ENCODE data around the gene PDE4D.

Gene PDE4D

DNA sequence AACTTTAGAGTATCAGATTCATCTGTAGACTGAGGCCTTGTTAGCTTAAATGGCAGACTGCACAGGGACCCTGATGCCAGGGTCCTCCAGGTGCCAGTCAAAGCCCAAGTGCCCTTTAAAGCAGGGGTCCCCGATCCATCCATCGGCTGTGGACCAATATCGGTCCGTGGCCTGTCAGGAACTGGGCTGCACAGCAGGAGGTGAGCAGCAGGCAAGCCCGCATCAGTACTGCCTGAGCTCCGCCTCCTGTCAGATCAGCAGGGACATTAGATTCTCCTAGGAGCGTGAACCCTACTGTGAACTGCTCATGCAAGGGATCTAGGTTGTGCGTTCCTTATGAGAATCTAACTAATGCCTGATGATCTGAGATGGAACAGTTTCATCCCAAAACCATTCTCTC lies 907.2 kb downstream of the PDE4D start:
- Histone ChIP-seq H3K27me3 (ENCODE audit: low read depth, low read length) (no peaks in the 10 kb centered on the region), H3K9me3 (ENCODE audit: control insufficient read depth in 1 of 2, low read length in 2 of 2) (no peaks in the 10 kb centered on the region), H3K36me3 (ENCODE audit: control insufficient read depth in 1 of 2, insufficient read depth in 2 of 2, low read length in 2 of 2) (peaks cover 10 to 30% of the 10 kb centered on the region in 2 donors), H3K4me1 (ENCODE audit: control insufficient read depth in 1 of 2, insufficient read depth in 2 of 2, low read length in 2 of 2) (peaks cover 0 to 7% of the 10 kb centered on the region in 2 donors), H3K27ac (ENCODE audit: low read length) (no peak overlapping the region), H3K4me3 (ENCODE audit: low read depth in 1 of 2, low read length in 2 of 2) (no peak overlapping the region)

- no peaks in the 10 kb centered on the region for H3K27me3 ChIP-seq (ENCODE audit: low read depth, low read length)
- H3K27ac ChIP-seq (ENCODE audit: low read length), result no peak overlapping the region
- H3K36me3 ChIP-seq (ENCODE audit: control insufficient read depth in 1 of 2, insufficient read depth in 2 of 2, low read length in 2 of 2), result peaks cover 11 to 33% of the 10 kb centered on the region in 2 donors
- no peak overlapping the region for H3K4me3 ChIP-seq (ENCODE audit: low read depth in 1 of 2, low read length in 2 of 2)
- peaks cover 0 to 7% of the 10 kb centered on the region in 2 donors for H3K4me1 ChIP-seq (ENCODE audit: control insufficient read depth in 1 of 2, insufficient read depth in 2 of 2, low read length in 2 of 2)
- no peaks in the 10 kb centered on the region for H3K9me3 ChIP-seq (ENCODE audit: control insufficient read depth in 1 of 2, low read length in 2 of 2)
Measured at GRCh38 chr5:58985759-58986158, 907.8 kb downstream of the PDE4D start.

GRCh38 chr5:58985311-58985710 lies 908.2 kb downstream of the PDE4D start:
- Histone ChIP-seq H3K36me3 (ENCODE audit: control insufficient read depth in 1 of 2, insufficient read depth in 2 of 2, low read length in 2 of 2) (peaks cover 15 to 35% of the 10 kb centered on the region in 2 donors), H3K27ac (ENCODE audit: low read length) (no peak overlapping the region), H3K4me3 (ENCODE audit: low read depth in 1 of 2, low read length in 2 of 2) (no peak overlapping the region), H3K9me3 (ENCODE audit: control insufficient read depth in 1 of 2, low read length in 2 of 2) (no peaks in the 10 kb centered on the region), H3K4me1 (ENCODE audit: control insufficient read depth in 1 of 2, insufficient read depth in 2 of 2, low read length in 2 of 2) (peaks cover 0 to 7% of the 10 kb centered on the region in 2 donors), H3K27me3 (ENCODE audit: low read depth, low read length) (no peaks in the 10 kb centered on the region)

DNA sequence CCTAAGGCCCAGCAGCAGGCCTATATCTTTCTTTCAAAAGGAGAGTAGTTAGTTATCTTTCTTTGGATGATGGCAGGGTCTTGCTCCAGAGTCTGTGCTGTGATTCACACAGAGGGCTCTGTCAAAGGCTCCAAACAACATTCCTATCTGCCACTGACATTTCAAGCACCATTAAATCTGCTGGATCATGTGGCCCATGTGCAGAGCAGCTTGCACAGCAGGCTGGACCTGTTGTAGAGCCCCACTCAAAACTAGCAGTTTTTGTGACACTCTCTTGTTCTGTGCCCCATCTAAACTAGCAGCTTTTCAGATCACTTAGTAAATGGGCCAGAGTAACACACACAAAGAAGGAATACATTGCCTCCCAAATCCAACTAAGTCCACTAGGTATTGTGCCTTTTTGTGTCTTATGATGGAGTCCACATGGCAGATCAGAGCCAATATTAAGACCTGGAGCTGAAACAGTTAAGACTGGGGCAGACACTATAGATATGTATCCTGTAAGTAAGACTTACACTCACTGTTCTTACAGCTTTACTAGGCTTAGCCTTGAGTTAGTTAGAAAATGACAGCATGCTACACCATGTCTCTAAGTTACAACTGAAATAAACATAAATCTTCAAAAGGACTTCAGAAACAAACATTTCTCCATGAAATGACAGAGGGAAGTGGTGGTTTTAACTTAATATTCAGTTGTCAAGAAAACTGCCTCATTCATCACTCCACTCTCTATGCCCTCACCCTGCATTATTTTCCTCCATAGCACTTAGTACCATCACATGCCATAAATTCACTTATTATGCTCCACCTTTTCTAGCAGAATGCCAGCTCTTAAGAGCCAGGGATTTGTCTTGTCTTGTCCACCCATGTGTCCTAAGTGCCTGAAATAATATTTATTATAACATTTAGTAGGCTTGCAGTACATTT lies 909.7 kb downstream of the PDE4D start:
- Histone ChIP-seq H3K27ac (ENCODE audit: low read length) (no peak overlapping the region), H3K36me3 (ENCODE audit: control insufficient read depth in 1 of 2, insufficient read depth in 2 of 2, low read length in 2 of 2) (peaks cover 15 to 29% of the 10 kb centered on the region in 2 donors), H3K27me3 (ENCODE audit: low read depth, low read length) (no peaks in the 10 kb centered on the region), H3K4me3 (ENCODE audit: low read depth in 1 of 2, low read length in 2 of 2) (no peak overlapping the region), H3K4me1 (ENCODE audit: control insufficient read depth in 1 of 2, insufficient read depth in 2 of 2, low read length in 2 of 2) (peaks cover 0 to 7% of the 10 kb centered on the region in 2 donors), H3K9me3 (ENCODE audit: control insufficient read depth in 1 of 2, low read length in 2 of 2) (no peaks in the 10 kb centered on the region)

DNA sequence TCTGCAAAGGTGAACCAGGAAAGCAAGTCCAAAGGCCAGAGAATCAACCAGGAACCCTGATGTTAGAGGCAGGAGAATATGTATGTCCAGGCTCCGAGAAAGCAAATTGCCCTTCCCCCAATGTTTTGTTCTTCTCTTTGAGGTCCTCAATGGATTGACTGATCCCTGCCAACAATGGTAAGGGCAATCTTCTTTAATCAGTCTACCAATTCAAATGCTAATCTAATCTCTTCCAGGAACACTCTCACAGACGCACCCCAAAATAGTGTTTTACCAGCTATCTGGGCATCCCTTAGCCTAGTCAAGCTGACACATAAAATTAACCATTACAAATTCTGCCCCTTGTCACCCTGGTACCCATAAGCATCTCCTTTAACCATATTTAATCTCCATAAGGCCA lies 912.6 kb downstream of the PDE4D start:
- H3K27ac ChIP-seq (ENCODE audit: low read length), result no peak overlapping the region

GRCh38 chr5:58979090-58979489 lies 914.4 kb downstream of the PDE4D start:
- no peak overlapping the region for H3K27ac ChIP-seq (ENCODE audit: low read length)
- peaks cover 46 to 61% of the 10 kb centered on the region in 2 donors for H3K36me3 ChIP-seq (ENCODE audit: control insufficient read depth in 1 of 2, insufficient read depth in 2 of 2, low read length in 2 of 2)
- H3K27me3 ChIP-seq (ENCODE audit: low read depth, low read length), result no peaks in the 10 kb centered on the region
- H3K4me1 ChIP-seq (ENCODE audit: control insufficient read depth in 1 of 2, insufficient read depth in 2 of 2, low read length in 2 of 2), result peaks cover 0 to 2% of the 10 kb centered on the region in 2 donors
- H3K9me3 ChIP-seq (ENCODE audit: control insufficient read depth in 1 of 2, low read length in 2 of 2), result no peaks in the 10 kb centered on the region
- H3K4me3 ChIP-seq (ENCODE audit: low read depth in 1 of 2, low read length in 2 of 2), result no peak overlapping the region

More for the DNA sequence above, 912.6 kb downstream of the PDE4D start:
- Histone ChIP-seq H3K27me3 (ENCODE audit: low read depth, low read length) (no peaks in the 10 kb centered on the region), H3K36me3 (ENCODE audit: control insufficient read depth in 1 of 2, insufficient read depth in 2 of 2, low read length in 2 of 2) (peaks cover 30 to 45% of the 10 kb centered on the region in 2 donors), H3K4me3 (ENCODE audit: low read depth in 1 of 2, low read length in 2 of 2) (no peak overlapping the region), H3K4me1 (ENCODE audit: control insufficient read depth in 1 of 2, insufficient read depth in 2 of 2, low read length in 2 of 2) (peaks cover 0 to 7% of the 10 kb centered on the region in 2 donors), H3K9me3 (ENCODE audit: control insufficient read depth in 1 of 2, low read length in 2 of 2) (no peaks in the 10 kb centered on the region)

- Histone ChIP-seq H3K36me3 (ENCODE audit: control insufficient read depth in 1 of 2, insufficient read depth in 2 of 2, low read length in 2 of 2) (peaks cover 38 to 43% of the 10 kb centered on the region in 2 donors), H3K4me3 (ENCODE audit: low read depth in 1 of 2, low read length in 2 of 2) (no peak overlapping the region), H3K27ac (ENCODE audit: low read length) (no peak overlapping the region), H3K4me1 (ENCODE audit: control insufficient read depth in 1 of 2, insufficient read depth in 2 of 2, low read length in 2 of 2) (peaks cover 0 to 3% of the 10 kb centered on the region in 2 donors), H3K9me3 (ENCODE audit: control insufficient read depth in 1 of 2, low read length in 2 of 2) (no peaks in the 10 kb centered on the region), H3K27me3 (ENCODE audit: low read depth, low read length) (no peaks in the 10 kb centered on the region)
Measured at GRCh38 chr5:58974601-58975000, 918.9 kb downstream of the PDE4D start.

- Histone ChIP-seq H3K4me1 (ENCODE audit: control insufficient read depth in 1 of 2, insufficient read depth in 2 of 2, low read length in 2 of 2) (peaks cover 0 to 3% of the 10 kb centered on the region in 2 donors), H3K27me3 (ENCODE audit: low read depth, low read length) (no peaks in the 10 kb centered on the region), H3K4me3 (ENCODE audit: low read depth in 1 of 2, low read length in 2 of 2) (no peak overlapping the region), H3K27ac (ENCODE audit: low read length) (no peak overlapping the region), H3K9me3 (ENCODE audit: control insufficient read depth in 1 of 2, low read length in 2 of 2) (no peaks in the 10 kb centered on the region), H3K36me3 (ENCODE audit: control insufficient read depth in 1 of 2, insufficient read depth in 2 of 2, low read length in 2 of 2) (peaks cover 36 to 43% of the 10 kb centered on the region in 2 donors)
Measured at GRCh38 chr5:58974083-58974482, 919.4 kb downstream of the PDE4D start.

DNA sequence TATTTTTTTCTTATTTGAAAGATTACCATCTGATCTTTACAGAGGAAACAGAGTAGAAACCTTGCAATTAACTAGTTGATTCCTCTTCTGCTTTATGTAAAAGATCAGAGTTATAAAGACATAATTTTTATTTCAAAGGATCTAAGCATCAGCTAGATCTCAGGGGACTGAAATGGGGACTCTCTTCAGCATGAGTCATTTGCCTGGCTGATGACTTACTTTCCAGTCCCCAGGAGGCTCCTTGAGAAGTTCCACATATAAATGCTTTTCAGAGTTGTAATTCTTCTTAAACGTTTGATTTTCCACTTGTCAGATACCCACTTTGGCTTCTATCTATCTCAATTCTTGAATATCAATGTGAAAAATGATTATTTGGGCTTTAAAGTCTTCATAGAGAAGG lies 921.2 kb downstream of the PDE4D start:
- H3K4me1 ChIP-seq (ENCODE audit: control insufficient read depth in 1 of 2, insufficient read depth in 2 of 2, low read length in 2 of 2), result peaks cover 0 to 3% of the 10 kb centered on the region in 2 donors
- H3K27me3 ChIP-seq (ENCODE audit: low read depth, low read length), result no peaks in the 10 kb centered on the region
- no peak overlapping the region for H3K4me3 ChIP-seq (ENCODE audit: low read depth in 1 of 2, low read length in 2 of 2)
- H3K9me3 ChIP-seq (ENCODE audit: control insufficient read depth in 1 of 2, low read length in 2 of 2), result no peaks in the 10 kb centered on the region
- no peak overlapping the region for H3K27ac ChIP-seq (ENCODE audit: low read length)
- peaks cover 29 to 37% of the 10 kb centered on the region in 2 donors for H3K36me3 ChIP-seq (ENCODE audit: control insufficient read depth in 1 of 2, insufficient read depth in 2 of 2, low read length in 2 of 2)

DNA sequence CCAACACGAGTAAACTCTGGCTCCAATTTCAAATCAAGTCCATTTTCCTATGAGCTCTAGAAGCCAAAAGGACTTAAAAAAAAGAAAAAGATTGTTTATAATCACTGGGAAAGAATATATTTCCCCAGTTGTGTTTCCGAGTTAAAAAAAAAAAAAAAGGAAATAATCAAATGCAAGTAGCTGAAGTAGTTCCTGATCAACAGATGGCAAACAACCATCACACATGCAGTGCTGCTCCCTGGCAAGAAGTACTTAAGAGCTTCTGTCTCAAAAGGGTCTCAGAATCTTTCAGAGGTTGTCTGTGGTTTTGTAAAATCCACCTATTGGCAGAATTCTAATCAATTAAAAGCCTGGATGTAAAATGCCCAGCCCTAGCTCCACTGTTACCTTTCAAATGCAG lies 922.8 kb downstream of the PDE4D start:
- Histone ChIP-seq H3K4me1 (ENCODE audit: control insufficient read depth in 1 of 2, insufficient read depth in 2 of 2, low read length in 2 of 2) (peaks cover 0 to 3% of the 10 kb centered on the region in 2 donors), H3K27me3 (ENCODE audit: low read depth, low read length) (no peaks in the 10 kb centered on the region), H3K36me3 (ENCODE audit: control insufficient read depth in 1 of 2, insufficient read depth in 2 of 2, low read length in 2 of 2) (peaks cover 16 to 22% of the 10 kb centered on the region in 2 donors), H3K9me3 (ENCODE audit: control insufficient read depth in 1 of 2, low read length in 2 of 2) (no peaks in the 10 kb centered on the region), H3K4me3 (ENCODE audit: low read depth in 1 of 2, low read length in 2 of 2) (no peak overlapping the region), H3K27ac (ENCODE audit: low read length) (no peak overlapping the region)

DNA sequence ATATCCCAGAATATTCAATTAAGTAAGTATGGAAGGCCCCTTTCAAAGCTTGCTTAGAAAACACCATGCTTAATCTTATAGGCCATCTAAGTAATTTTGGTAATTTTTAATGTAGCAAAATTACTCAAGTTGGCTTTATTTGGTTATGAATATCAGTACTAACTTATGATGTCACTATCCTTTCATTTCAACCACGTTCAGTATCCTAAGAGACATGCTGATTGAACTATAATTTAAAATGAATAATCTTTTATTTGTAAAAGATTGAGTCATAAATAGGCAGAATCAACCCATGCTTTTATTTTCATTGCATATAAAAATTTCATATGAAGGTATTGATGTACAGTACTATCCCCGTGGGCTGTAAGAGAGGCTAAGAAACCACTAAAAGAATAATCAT lies 923.7 kb downstream of the PDE4D start:
- Histone ChIP-seq H3K4me1 (ENCODE audit: control insufficient read depth in 1 of 2, insufficient read depth in 2 of 2, low read length in 2 of 2) (peaks cover 0 to 3% of the 10 kb centered on the region in 2 donors), H3K27me3 (ENCODE audit: low read depth, low read length) (no peaks in the 10 kb centered on the region), H3K36me3 (ENCODE audit: control insufficient read depth in 1 of 2, insufficient read depth in 2 of 2, low read length in 2 of 2) (peaks cover 9 to 14% of the 10 kb centered on the region in 2 donors), H3K27ac (ENCODE audit: low read length) (no peak overlapping the region), H3K9me3 (ENCODE audit: control insufficient read depth in 1 of 2, low read length in 2 of 2) (no peaks in the 10 kb centered on the region), H3K4me3 (ENCODE audit: low read depth in 1 of 2, low read length in 2 of 2) (no peak overlapping the region)
